ENCODE results near the gene PSKH1. TPM values are rescaled to one million over a fixed set of nuclear protein-coding genes. Genes with fewer than 3 reads are reported as not detected.
A peak's percentile ranks its signal among the peaks of the same experiment; 100 is the strongest.
"Not testable (repeated sequence)": the region's sequence is repeated elsewhere in the genome, so short reads cannot be mapped to it uniquely, and the experiment has no call there.

Gene PSKH1
- total RNA-seq, 1 experiment from 2014 or later, result 6.1 TPM

DNA sequence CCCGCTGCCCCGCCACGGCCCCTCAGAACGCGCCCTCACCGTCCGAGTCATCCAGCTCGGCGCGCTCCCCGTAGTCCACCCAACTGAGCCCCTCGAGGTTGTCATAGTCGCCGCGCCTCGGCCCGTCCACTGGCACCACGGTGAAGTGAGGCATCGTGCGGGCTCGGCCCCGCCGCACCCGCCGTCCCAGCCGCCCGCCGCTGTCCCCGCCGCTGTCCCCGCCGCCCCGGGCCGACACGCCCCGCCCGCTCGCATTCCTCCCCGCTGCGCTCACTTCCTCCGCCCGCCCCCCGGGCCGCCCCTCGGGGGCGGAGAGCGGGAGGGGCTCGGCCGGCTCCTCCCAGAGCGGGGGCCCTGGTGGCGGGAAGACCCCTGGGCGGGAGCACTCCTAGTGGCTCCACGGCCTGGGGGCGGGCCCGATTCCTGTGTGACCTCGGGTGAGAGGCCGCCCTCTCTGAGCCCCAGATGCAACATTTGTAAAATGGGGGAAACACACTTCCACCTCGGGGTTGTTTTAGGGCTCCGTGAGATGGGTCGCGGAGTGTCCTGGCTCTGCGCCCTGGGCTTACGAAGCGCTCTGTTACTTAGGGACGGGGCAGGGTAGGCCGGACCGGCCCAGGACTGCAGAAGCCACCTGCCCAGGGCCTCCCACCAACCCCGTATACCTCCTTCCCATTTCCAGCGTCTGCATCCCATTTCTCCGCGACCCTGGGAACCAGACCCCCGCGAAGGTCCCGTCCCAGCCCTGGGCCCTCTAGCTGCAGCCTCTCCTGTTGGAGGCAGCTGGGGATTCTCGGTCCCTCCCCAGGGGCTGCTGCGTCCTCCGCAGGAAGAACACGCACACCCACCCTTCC, 75.6 kb downstream of the PSKH1 start, which contains the start of gene SLC12A4:
TSS of gene SLC12A4 (minus strand) at position 238 of the 854 bp plus-strand sequence. CDS start at position 154, 84 bp downstream.
- peak; percentile 81 to 82 for DNase-seq

DNA sequence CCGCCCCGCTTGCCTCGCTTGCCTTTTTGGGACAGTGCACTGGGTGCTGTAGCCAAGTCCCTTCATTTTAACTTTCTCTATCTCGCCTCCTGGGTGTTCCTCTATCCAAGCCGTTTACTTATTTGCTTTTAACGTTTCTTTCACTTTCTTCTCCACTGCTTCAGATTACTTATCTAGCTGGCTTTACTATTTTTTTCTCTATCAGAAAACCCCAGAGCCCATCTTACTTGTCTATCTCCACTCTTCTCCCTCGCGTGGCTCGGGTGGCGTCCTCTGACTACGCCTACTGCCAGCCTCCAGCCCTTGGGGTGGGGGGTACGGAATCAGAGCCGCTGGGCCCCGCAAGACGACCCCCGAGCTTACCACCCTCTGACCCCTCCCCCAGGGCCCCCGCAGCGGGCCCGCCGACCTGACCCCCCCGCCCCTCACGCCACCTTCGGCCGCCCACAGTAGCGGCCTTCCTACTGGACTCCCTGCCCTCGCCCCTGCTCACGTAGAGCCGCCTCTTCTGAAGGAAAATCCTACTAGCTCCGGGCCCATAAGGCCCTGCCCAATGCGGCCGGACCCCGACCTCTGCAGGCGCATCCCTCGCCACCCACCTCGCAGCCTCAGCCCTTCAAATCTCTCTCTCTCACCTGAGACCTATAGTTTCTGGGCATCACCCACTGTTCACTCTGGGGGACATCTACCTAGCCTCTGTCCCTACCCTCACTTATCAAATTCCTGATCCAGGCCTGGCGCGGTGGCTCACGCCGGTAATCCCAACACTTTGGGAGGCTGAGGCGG, 76.4 kb downstream of the PSKH1 start:
- Histone ChIP-seq H3K4me1 (peaks cover 17% of the 10 kb centered on the region), H3K9me3 (replicated peaks) (no peaks in the 10 kb centered on the region), H3K27me3 (no peaks in the 10 kb centered on the region), H3K4me3 (peak overlapping the region; percentile 82), H3K36me3 (no peaks in the 10 kb centered on the region), H3K27ac (no peak overlapping the region)
- no peak for DNase-seq

More for the DNA sequence above, 75.6 kb downstream of the PSKH1 start, which contains the start of gene SLC12A4:
- H3K27me3 ChIP-seq, result no peaks in the 10 kb centered on the region
- peak within 1 kb of the TSS; percentile 78 for H3K27ac ChIP-seq
- H3K36me3 ChIP-seq, result no peaks in the 10 kb centered on the region
- H3K4me3 ChIP-seq, result peak within 1 kb of the TSS; percentile 82
- peaks cover 17% of the 10 kb centered on the region for H3K4me1 ChIP-seq
- H3K9me3 ChIP-seq (replicated peaks), result no peaks in the 10 kb centered on the region

GRCh38 chr16:67971111-67971510, 78.1 kb downstream of the PSKH1 start:
- H3K36me3 ChIP-seq, result no peaks in the 10 kb centered on the region
- no peak overlapping the region for H3K4me3 ChIP-seq
- H3K27ac ChIP-seq, result no peak overlapping the region
- no peaks in the 10 kb centered on the region for H3K27me3 ChIP-seq
- H3K4me1 ChIP-seq, result peaks cover 11% of the 10 kb centered on the region
- no peak for DNase-seq
- no peaks in the 10 kb centered on the region for H3K9me3 ChIP-seq (replicated peaks)

DNA sequence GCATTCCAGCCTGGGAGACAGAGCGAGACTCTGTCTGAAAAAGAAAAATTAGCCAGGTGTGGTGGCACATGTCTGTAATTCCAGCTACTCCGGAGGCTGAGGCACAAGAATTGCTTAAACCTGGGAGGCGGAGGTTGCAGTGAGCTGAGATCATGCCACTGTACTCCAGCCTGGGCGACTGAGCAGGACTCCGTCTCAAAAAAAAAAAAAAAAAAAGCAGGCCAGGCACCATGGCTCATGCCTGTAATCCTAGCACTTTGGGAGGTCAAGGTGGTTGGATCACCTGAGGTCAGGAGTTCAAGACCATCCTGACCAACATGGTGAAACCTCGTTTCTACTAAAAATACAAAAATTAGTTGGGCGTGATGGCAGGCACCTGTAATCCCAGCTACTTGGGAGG, 79.2 kb downstream of the PSKH1 start:
- not testable (repeated sequence) for H3K27me3 ChIP-seq; H3K4me1 ChIP-seq; H3K4me3 ChIP-seq; DNase-seq; H3K36me3 ChIP-seq; H3K27ac ChIP-seq; H3K9me3 ChIP-seq (replicated peaks)

DNA sequence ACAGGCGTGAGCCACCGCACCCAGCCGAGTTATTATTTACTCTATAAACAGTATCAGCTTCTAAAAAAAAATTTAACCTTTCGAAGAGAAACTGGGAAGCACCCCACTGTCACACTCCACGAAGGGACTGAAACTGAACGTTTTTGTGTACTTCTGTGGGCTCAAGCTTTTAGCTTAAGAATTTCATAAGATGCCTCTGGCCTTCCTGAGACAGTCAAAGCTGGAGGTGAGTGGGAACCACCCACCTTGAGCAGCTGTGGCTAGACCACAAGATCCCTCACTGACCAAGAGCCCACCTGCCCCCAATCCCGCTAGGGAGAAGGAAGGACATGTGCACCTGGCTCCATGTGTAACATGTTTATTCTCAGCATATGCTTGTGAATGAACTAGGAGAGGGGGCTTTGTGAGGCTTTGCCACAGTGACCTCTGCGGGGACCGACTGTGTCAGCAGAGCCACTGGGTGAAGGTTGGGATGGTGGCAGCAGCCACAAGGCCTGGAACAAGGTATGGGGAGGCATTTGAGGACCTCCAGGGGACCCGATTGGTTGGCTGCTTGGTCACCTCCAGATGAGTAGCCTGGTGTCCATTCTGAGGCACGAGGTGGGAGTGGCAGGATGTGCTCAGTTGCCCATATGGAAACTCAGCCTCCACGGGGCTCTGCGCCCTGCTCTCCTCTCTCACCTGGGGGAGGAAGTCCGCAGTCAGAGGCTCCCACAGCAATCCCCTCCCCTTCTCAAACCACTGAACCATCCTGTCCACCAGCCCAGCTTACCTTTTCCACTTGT, 82.5 kb downstream of the PSKH1 start:
- no peaks in the 10 kb centered on the region for H3K9me3 ChIP-seq (replicated peaks)
- DNase-seq, result no peak
- no peak overlapping the region for H3K4me3 ChIP-seq

GRCh38 chr16:67976205-67976604, 83.2 kb downstream of the PSKH1 start:
- Histone ChIP-seq H3K4me1 (no peaks in the 10 kb centered on the region), H3K27ac (no peak overlapping the region), H3K9me3 (replicated peaks) (no peaks in the 10 kb centered on the region), H3K36me3 (no peaks in the 10 kb centered on the region), H3K4me3 (no peak overlapping the region), H3K27me3 (no peaks in the 10 kb centered on the region)
- DNase-seq, result no peak

More for the DNA sequence above, 82.5 kb downstream of the PSKH1 start:
- Histone ChIP-seq H3K27me3 (no peaks in the 10 kb centered on the region), H3K4me1 (no peaks in the 10 kb centered on the region), H3K36me3 (no peaks in the 10 kb centered on the region), H3K27ac (no peak overlapping the region)

DNA sequence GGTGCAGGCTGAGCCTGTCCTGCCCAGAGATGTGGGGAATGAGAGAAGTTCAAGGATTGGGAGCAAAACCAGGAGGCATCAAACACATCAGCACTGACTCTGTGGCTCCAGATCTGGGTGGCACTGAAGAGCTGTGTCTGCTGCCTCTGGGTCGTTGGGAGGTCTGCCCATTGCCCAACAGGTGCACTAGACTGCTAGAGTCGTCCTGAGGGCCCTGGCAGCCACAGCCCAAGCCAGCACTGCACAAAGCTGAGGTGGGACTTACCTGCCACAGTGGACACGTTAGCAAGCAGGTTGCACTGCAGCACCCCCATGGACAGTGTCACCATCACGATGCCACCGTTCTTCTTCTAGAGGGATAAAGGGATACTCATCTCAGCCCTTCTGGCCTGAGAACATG, 84.0 kb downstream of the PSKH1 start:
- Histone ChIP-seq H3K36me3 (no peaks in the 10 kb centered on the region), H3K4me3 (no peak overlapping the region), H3K4me1 (no peaks in the 10 kb centered on the region), H3K27me3 (no peaks in the 10 kb centered on the region), H3K27ac (no peak overlapping the region), H3K9me3 (replicated peaks) (no peaks in the 10 kb centered on the region)
- no peak for DNase-seq

- no peaks in the 10 kb centered on the region for H3K9me3 ChIP-seq (replicated peaks)
- DNase-seq, result no peak
- H3K4me3 ChIP-seq, result no peak overlapping the region
- no peaks in the 10 kb centered on the region for H3K36me3 ChIP-seq
- no peak overlapping the region for H3K27ac ChIP-seq
- H3K27me3 ChIP-seq, result no peaks in the 10 kb centered on the region
- no peaks in the 10 kb centered on the region for H3K4me1 ChIP-seq
These were observed 84.6 kb downstream of the PSKH1 start for GRCh38 chr16:67977469-67978227.

Other genes starting within 250 kb of the PSKH1 start
- gene CARMIL2, start 248.1 kb upstream of the PSKH1 start, total RNA-seq (2014; rRNA removed; shearing (Covaris generic)), result 0.43 TPM in 2 replicates
- 13.7 and 15.5 TPM in 2 replicates for gene ACD, start 233.0 kb upstream of the PSKH1 start, total RNA-seq (2014; rRNA removed; shearing (Covaris generic))
- 0.65 and 0.76 TPM in 2 replicates for gene PARD6A, start 232.3 kb upstream of the PSKH1 start, total RNA-seq (2014; rRNA removed; shearing (Covaris generic))
- gene ENKD1, start 226.5 kb upstream of the PSKH1 start, total RNA-seq (2014; rRNA removed; shearing (Covaris generic)), result 2.5 and 3.0 TPM in 2 replicates
- 0.81 and 0.96 TPM in 2 replicates for gene C16orf86, start 226.4 kb upstream of the PSKH1 start, total RNA-seq (2014; rRNA removed; shearing (Covaris generic))
- 10.5 and 11.2 TPM in 2 replicates for gene GFOD2, start 173.9 kb upstream of the PSKH1 start, total RNA-seq (2014; rRNA removed; shearing (Covaris generic))
- 3.9 and 4.9 TPM in 2 replicates for gene RANBP10, start 86.7 kb upstream of the PSKH1 start, total RNA-seq (2014; rRNA removed; shearing (Covaris generic))
- gene TSNAXIP1, start 86.4 kb upstream of the PSKH1 start, total RNA-seq (2014; rRNA removed; shearing (Covaris generic)), result 0.33 and 0.49 TPM in 2 replicates
- gene THAP11, start 50.9 kb upstream of the PSKH1 start, total RNA-seq (2014; rRNA removed; shearing (Covaris generic)), result 24.8 and 27.1 TPM in 2 replicates
- 164 and 177 TPM in 2 replicates for gene NUTF2, start 46.3 kb upstream of the PSKH1 start, total RNA-seq (2014; rRNA removed; shearing (Covaris generic))
- 15.4 and 18.8 TPM in 2 replicates for gene CENPT, start 45.6 kb upstream of the PSKH1 start, total RNA-seq (2014; rRNA removed; shearing (Covaris generic))
- 40.9 and 43.5 TPM in 2 replicates for gene EDC4, start 20.2 kb upstream of the PSKH1 start, total RNA-seq (2014; rRNA removed; shearing (Covaris generic))
- gene NRN1L, start 8.4 kb upstream of the PSKH1 start, total RNA-seq (2014; rRNA removed; shearing (Covaris generic)), result not detected in 2 replicates
- gene CTRL, start 38.6 kb downstream of the PSKH1 start, total RNA-seq (2014; rRNA removed; shearing (Covaris generic)), result 0.99 and 1.7 TPM in 2 replicates
- gene PSMB10, start 43.6 kb downstream of the PSKH1 start, total RNA-seq (2014; rRNA removed; shearing (Covaris generic)), result 7.4 and 7.6 TPM in 2 replicates
- 2.3 and 4.5 TPM in 2 replicates for gene LCAT, start 50.9 kb downstream of the PSKH1 start, total RNA-seq (2014; rRNA removed; shearing (Covaris generic))
- gene SLC12A4, start 75.4 kb downstream of the PSKH1 start, total RNA-seq (2014; rRNA removed; shearing (Covaris generic)), result 12.6 and 15.1 TPM in 2 replicates
- gene DPEP3, start 87.2 kb downstream of the PSKH1 start, total RNA-seq (2014; rRNA removed; shearing (Covaris generic)), result not detected in 2 replicates
- not detected in 2 replicates for gene DPEP2, start 106.2 kb downstream of the PSKH1 start, total RNA-seq (2014; rRNA removed; shearing (Covaris generic))
- gene DPEP2NB, start 122.7 kb downstream of the PSKH1 start, total RNA-seq (2014; rRNA removed; shearing (Covaris generic)), result not detected in 2 replicates
- 9.4 and 9.9 TPM in 2 replicates for gene DDX28, start 130.0 kb downstream of the PSKH1 start, total RNA-seq (2014; rRNA removed; shearing (Covaris generic))
- 8.6 and 9.0 TPM in 2 replicates for gene DUS2, start 130.0 kb downstream of the PSKH1 start, total RNA-seq (2014; rRNA removed; shearing (Covaris generic))
- gene NFATC3, start 192.1 kb downstream of the PSKH1 start, total RNA-seq (2014; rRNA removed; shearing (Covaris generic)), result 52.7 and 53.9 TPM in 2 replicates

All from SJCRH30 (cell line).